ENCODE data around the gene PTPRM. TPM values are rescaled to one million over a fixed set of nuclear protein-coding genes. Genes with fewer than 3 reads are reported as not detected.

PTPRM gene
- polyA plus RNA-seq, 1 donor (not counting 4 experiments of a cell fraction or from before 2014, with no cell fraction given), result 54.5 TPM

DNA sequence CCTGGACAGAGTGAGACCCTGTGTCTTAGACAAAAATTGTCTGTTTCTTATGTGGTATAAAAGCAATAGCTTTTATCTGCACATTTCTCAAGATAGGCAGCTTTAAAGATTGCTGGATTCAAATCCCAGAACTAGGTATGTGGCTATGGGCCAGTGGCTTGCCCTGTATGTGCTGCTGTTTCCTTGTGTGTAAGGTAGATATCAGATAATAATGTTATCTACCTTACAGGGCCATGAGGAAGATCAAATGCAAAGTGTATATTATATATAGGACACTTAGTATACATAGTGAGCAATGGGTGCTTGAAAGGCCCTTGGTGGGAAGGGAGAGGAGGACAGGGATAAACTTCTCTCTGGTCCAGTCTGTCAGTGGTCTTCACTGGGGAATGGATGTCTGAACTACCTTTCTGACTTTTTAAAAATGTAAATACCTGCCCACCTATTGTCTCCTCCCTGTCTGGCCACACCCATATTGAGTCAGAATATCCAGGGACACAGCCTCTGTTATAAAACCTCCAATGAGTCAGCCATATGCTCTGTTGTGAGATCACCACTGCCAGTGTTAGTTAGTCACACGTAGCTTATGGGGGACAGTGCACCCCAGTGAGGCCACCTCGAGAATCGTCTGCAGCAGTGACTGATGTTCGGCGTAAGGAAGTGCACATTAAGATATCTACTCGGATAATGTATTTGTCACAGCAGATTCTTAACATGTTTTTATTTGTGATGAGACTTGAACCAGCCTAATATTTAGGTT lies 383.4 kb downstream of the PTPRM start:
- Histone ChIP-seq H3K27me3 (ENCODE audit: control insufficient read depth, extremely low read depth, insufficient read depth, low read length) (no peaks in the 10 kb centered on the region), H3K9me1 (ENCODE audit: control insufficient read depth, extremely low read depth, insufficient read depth, low read length) (no peaks in the 10 kb centered on the region), H3K36me3 (ENCODE audit: control insufficient read depth in 2 of 2, extremely low read depth in 1 of 2, insufficient read depth in 2 of 2, low read length in 2 of 2) (peaks cover 0 to 1% of the 10 kb centered on the region in 2 experiments), H4K20me1 (ENCODE audit: control insufficient read depth, extremely low read depth, insufficient read depth, low read length) (no peaks in the 10 kb centered on the region), H3K9me3 (ENCODE audit: control insufficient read depth, low read depth, low read length) (no peaks in the 10 kb centered on the region), H3K4me1 (ENCODE audit: control insufficient read depth, extremely low read depth, insufficient read depth, low read length) (peaks cover 26% of the 10 kb centered on the region), H3K9ac (ENCODE audit: control insufficient read depth, extremely low read depth, insufficient read depth, low read length) (peak overlapping the region; percentile 47), H3K4me3 (ENCODE audit: control insufficient read depth in 2 of 3, extremely low read depth in 1 of 3, insufficient read depth in 2 of 3, low read depth in 1 of 3, low read length in 3 of 3) (no peak overlapping the region), H3K27ac (ENCODE audit: control insufficient read depth, insufficient read depth, low read length) (peak overlapping the region; percentile 78), H3K4me2 (ENCODE audit: control insufficient read depth, extremely low read depth, insufficient read depth, low read depth, low read length) (peak overlapping the region; percentile 49), H2AFZ (ENCODE audit: control insufficient read depth, low read length) (peak overlapping the region; percentile 53), H3K79me2 (ENCODE audit: control insufficient read depth, insufficient read depth, low read length) (no peaks in the 10 kb centered on the region)
- TF ChIP-seq CTCF (optimal IDR thresholded peaks at IDR 0.05 in 1 of 3, IDR thresholded peaks at IDR 0.05 in 1 of 3, conservative IDR thresholded peaks at IDR 0.05 in 1 of 3; ENCODE audit: extremely low read depth in 1 of 3, insufficient read depth in 2 of 3, low read length in 3 of 3), result peak; percentile 9 to 63 (median 47)
- TF ChIP-seq EZH2 (IDR thresholded peaks at IDR 0.05; ENCODE audit: low read length), result no peak
- FAIRE-seq (peak; percentile 83), DNase-seq (ENCODE audit: low read depth, low spot score) (peak; percentile 57)
- dilution Hi-C loops (cut with MboI; ENCODE audit: extremely low pct_ligation_motif_present, low sequenced_read_pairs), result no loop called here

GRCh38 chr18:7953095-7953958 lies 386.2 kb downstream of the PTPRM start:
- H3K9ac ChIP-seq (ENCODE audit: control insufficient read depth, extremely low read depth, insufficient read depth, low read length), result no peak overlapping the region
- H3K9me3 ChIP-seq (ENCODE audit: control insufficient read depth, low read depth, low read length), result no peaks in the 10 kb centered on the region
- no peak overlapping the region for H3K4me3 ChIP-seq (ENCODE audit: control insufficient read depth in 2 of 3, extremely low read depth in 1 of 3, insufficient read depth in 2 of 3, low read depth in 1 of 3, low read length in 3 of 3)
- no peaks in the 10 kb centered on the region for H3K79me2 ChIP-seq (ENCODE audit: control insufficient read depth, insufficient read depth, low read length)
- no peak overlapping the region for H2AFZ ChIP-seq (ENCODE audit: control insufficient read depth, low read length)
- H3K4me2 ChIP-seq (ENCODE audit: control insufficient read depth, extremely low read depth, insufficient read depth, low read depth, low read length), result no peak overlapping the region
- H3K27ac ChIP-seq (ENCODE audit: control insufficient read depth, insufficient read depth, low read length), result no peak overlapping the region
- no peak for FAIRE-seq
- H4K20me1 ChIP-seq (ENCODE audit: control insufficient read depth, extremely low read depth, insufficient read depth, low read length), result no peaks in the 10 kb centered on the region
- peaks cover 0 to 1% of the 10 kb centered on the region in 2 experiments for H3K36me3 ChIP-seq (ENCODE audit: control insufficient read depth in 2 of 2, extremely low read depth in 1 of 2, insufficient read depth in 2 of 2, low read length in 2 of 2)
- no peaks in the 10 kb centered on the region for H3K27me3 ChIP-seq (ENCODE audit: control insufficient read depth, extremely low read depth, insufficient read depth, low read length)
- no peaks in the 10 kb centered on the region for H3K9me1 ChIP-seq (ENCODE audit: control insufficient read depth, extremely low read depth, insufficient read depth, low read length)
- TF ChIP-seq EZH2 (IDR thresholded peaks at IDR 0.05; ENCODE audit: low read length) (no peak), CTCF (optimal IDR thresholded peaks at IDR 0.05 in 1 of 3, IDR thresholded peaks at IDR 0.05 in 1 of 3, conservative IDR thresholded peaks at IDR 0.05 in 1 of 3; ENCODE audit: extremely low read depth in 1 of 3, insufficient read depth in 2 of 3, low read length in 3 of 3) (no peak)
- DNase-seq (ENCODE audit: low read depth, low spot score), result no peak
- peaks cover 11% of the 10 kb centered on the region for H3K4me1 ChIP-seq (ENCODE audit: control insufficient read depth, extremely low read depth, insufficient read depth, low read length)
- dilution Hi-C loops (cut with MboI; ENCODE audit: extremely low pct_ligation_motif_present, low sequenced_read_pairs), result no loop called here
